ENCODE data around the gene MYH16. TPM values are rescaled to one million over a fixed set of nuclear protein-coding genes. Genes with fewer than 3 reads are reported as not detected.

The MYH16 gene
- total and polyA plus RNA-seq, 9 of the 15 experiments (the other 6 are each of a cell fraction or from before 2014, with no cell fraction given), result 0.09 TPM; not detected in 8

DNA sequence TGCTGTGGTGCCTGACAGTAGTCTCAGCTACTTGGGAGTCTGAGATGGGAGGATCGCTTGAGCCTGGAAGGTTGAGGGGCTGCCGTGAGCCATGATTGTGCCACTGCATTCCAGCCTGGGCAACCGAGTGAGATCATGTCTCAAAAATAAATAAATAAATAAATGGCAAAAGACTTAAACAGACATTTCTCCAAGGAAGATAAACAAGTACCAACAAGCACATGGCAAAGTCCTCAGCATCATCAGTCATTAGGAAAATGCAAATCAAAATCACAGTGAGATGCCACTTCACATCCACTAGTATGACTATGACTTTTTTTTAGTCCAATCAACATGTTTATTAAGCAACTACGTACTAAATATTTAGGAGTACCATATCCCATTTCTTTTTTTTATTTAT, 43.4 kb upstream of the MYH16 start (continued):
- TF ChIP-seq UBTF (IDR thresholded peaks at IDR 0.05; ENCODE audit: borderline replicate concordance in 1 of 2, low read depth in 2 of 2, low read length in 2 of 2) (no peak), ZBTB49 (CRISPR knock-in tag; IDR thresholded peaks at IDR 0.05; ENCODE audit: borderline replicate concordance) (no peak)

- POLR2A ChIA-PET, result interaction anchor here (1.1 kb wide), 1 partner anchor 9 kb away, joined by 3 read pairs; no protein-coding TSS in a partner anchor
- H3K79me2 ChIP-seq (ENCODE audit: control insufficient read depth, insufficient read depth, low read length), result no peaks in the 10 kb centered on the region
- in situ Hi-C loops (cut with MboI), result no loop called here
- no peak for TF ChIP-seq PHF21A (IDR thresholded peaks at IDR 0.05; ENCODE audit: borderline replicate concordance, low read depth)
- peak; percentile 49; the same call in 1 of the 2 replicates for TF ChIP-seq ADNP (tag; IDR thresholded peaks at IDR 0.05)
- TF ChIP-seq KHSRP (IDR thresholded peaks at IDR 0.05), result no peak
- peak; percentile 65 for TF ChIP-seq RBM25 (IDR thresholded peaks at IDR 0.05; ENCODE audit: low read depth, low read length, severe bottlenecking)
- TF ChIP-seq PCBP1 (IDR thresholded peaks at IDR 0.05; ENCODE audit: low read depth, low read length, poor library complexity, severe bottlenecking), result no peak
- no peak for TF ChIP-seq ZC3H11A (IDR thresholded peaks at IDR 0.05; ENCODE audit: low read depth, low read length)
- TF ChIP-seq MTF1 (CRISPR knock-in tag; IDR thresholded peaks at IDR 0.05; ENCODE audit: borderline replicate concordance), result no peak
- TF ChIP-seq SRSF1 (IDR thresholded peaks at IDR 0.05; ENCODE audit: low read depth, low read length), result no peak
- TF ChIP-seq FOXP1 (CRISPR knock-in tag; IDR thresholded peaks at IDR 0.05), result no peak
- no peak for TF ChIP-seq MAFK (IDR thresholded peaks at IDR 0.05; ENCODE audit: low read length)
- TF ChIP-seq ZNF277 (CRISPR knock-in tag; IDR thresholded peaks at IDR 0.05; ENCODE audit: borderline replicate concordance), result no peak
- peak; percentile 55 for TF ChIP-seq CHD4 (IDR thresholded peaks at IDR 0.05; ENCODE audit: insufficient read depth, insufficient replicate concordance, low read depth, low read length, poor library complexity, severe bottlenecking)
Observed at GRCh38 chr7:99232082-99232770, 40.4 kb upstream of the MYH16 start.

More at GRCh38 chr7:99232082-99232770, 40.4 kb upstream of the MYH16 start:
- DNase-seq (ENCODE audit: extremely low read depth in 1 of 4, low spot score in 3 of 4), result no peak
- WGBS (ENCODE audit: insufficient coverage, low coverage, missing lambda C conversion rate), result 14% methylated on average over 9 of the region's 9 CpGs
- intact Hi-C loops (cut with micrococcal nuclease), result no loop called here
- CTCF ChIA-PET (ENCODE audit: low intra/inter-chr PET ratio), result no interaction called here
- no TSS peak for BruUV-seq (replicated peaks)
- H3K4me3 ChIP-seq, result no peak overlapping the region
- H3K9me1 ChIP-seq (ENCODE audit: control insufficient read depth, insufficient read depth, low read length), result no peaks in the 10 kb centered on the region
- FAIRE-seq, result no peak
- H3K9me3 ChIP-seq (replicated peaks; ENCODE audit: control insufficient read depth, insufficient read depth, low read depth, low read length), result no peaks in the 10 kb centered on the region
- no peak for ATAC-seq
- no peak overlapping the region for H2AFZ ChIP-seq (ENCODE audit: low read depth, low read length)
- no peaks in the 10 kb centered on the region; a peak in 2 of 5 replicates for H3K4me1 ChIP-seq (replicated peaks in 1 of 2; ENCODE audit: control insufficient read depth in 2 of 2, insufficient read depth in 2 of 2, low read length in 2 of 2)
- no peaks in the 10 kb centered on the region for H3K36me3 ChIP-seq (ENCODE audit: control insufficient read depth, insufficient read depth, low read length)
- H3K27me3 ChIP-seq (ENCODE audit: control insufficient read depth in 2 of 2, insufficient read depth in 2 of 2, low read length in 2 of 2), result peaks cover 0 to 9% of the 10 kb centered on the region in 2 experiments; a peak in 1 of 5 replicates
- H3K4me2 ChIP-seq (ENCODE audit: insufficient read depth, low read length), result no peak overlapping the region
- H4K20me1 ChIP-seq (replicated peaks; ENCODE audit: control insufficient read depth, insufficient read depth, low read length), result no peaks in the 10 kb centered on the region
- no peak overlapping the region for H3K27ac ChIP-seq (ENCODE audit: extremely low read depth, low read depth, low read length)
- no peak overlapping the region for H3K9ac ChIP-seq (ENCODE audit: insufficient read depth in 1 of 2, low read depth in 2 of 2, low read length in 2 of 2)

All from K562 (cell line).